HepG2 (cell line): ENCODE results near the gene CDKN3. TPM values are rescaled to one million over a fixed set of nuclear protein-coding genes. Genes with fewer than 3 reads are reported as not detected.

Experiments
- ATAC-seq: fragments of 200-7000 bp; cut with Tn5 transposase; 3 replicates; pipeline ENCODE4 v1.9.1; 2020; ENCODE audit warnings: mild to moderate bottlenecking, moderate library complexity
- BruUV-seq: library from RNA; stranded (reverse); fragments of 400-500 nt; replicated peaks from 2 replicates; lab custom pipeline; 2021; lab: Mats Ljungman, UMichigan
- CTCF ChIA-PET: fragments of 300-600 bp; formaldehyde crosslinking; extraction: SDS; loops from one replicate; lab custom pipeline; 2021; ENCODE audit warnings: low total read pairs, inconsistent platforms, low intra/inter-chr PET ratio; lab: Yijun Ruan, JAX
- POLR2A ChIA-PET: fragments of 350-600 bp; sonication (Branson Sonifier 250); formaldehyde crosslinking; loops from one replicate; lab custom pipeline; 2020; ENCODE audit warnings: antibody characterized with exemption, inconsistent platforms; lab: Yijun Ruan, JAX
- DNase-seq: peaks from one replicate; pipeline ENCODE4 v3.0.0-alpha.2; 2015; ENCODE audit warnings: low spot score
- FAIRE-seq: peaks from 3 replicates; lab custom pipeline; 2011; peaks lifted over from hg19 to GRCh38; lab: Jason Lieb, UNC
- H2AFZ ChIP-seq: one replicate; pipeline ENCODE4 v1.6.1; 2011; ENCODE audit warnings: low read length, inconsistent platforms
- H3K27ac ChIP-seq: fragments of 300-600 bp; 3 replicates; pipeline ENCODE4 v1.8.0; 2011; ENCODE audit warnings: mixed run types, mild to moderate bottlenecking, mixed read lengths, low read length, inconsistent platforms; ENCODE audit not compliant: insufficient read depth; ENCODE audit errors: extremely low read length
- H3K27me3 ChIP-seq, 2 experiments: fragments of 200-600 bp in 1 of 2; 2 replicates in 1 of 2; 3 replicates in 1 of 2; pipeline versions ENCODE4 v1.6.0 to v1.8.0; 2011; ENCODE audit warnings: low read length in 2 of 2, mild to moderate bottlenecking in 2 of 2, moderate library complexity in 2 of 2, inconsistent platforms in 1 of 2; ENCODE audit not compliant: insufficient read depth in 2 of 2, control insufficient read depth in 1 of 2
- H3K36me3 ChIP-seq, 2 experiments: fragments of 200-600 bp in 1 of 2; replicated peaks in 1 of 2; 2 replicates in 1 of 2; 3 replicates in 1 of 2; pipeline versions ENCODE4 v1.5.1 to v1.8.0; 2011; ENCODE audit warnings: low read length in 2 of 2, inconsistent platforms in 1 of 2; ENCODE audit not compliant: insufficient read depth in 2 of 2, control insufficient read depth in 1 of 2
- H3K4me1 ChIP-seq: 2 replicates; pipeline ENCODE4 v1.5.1; 2012; ENCODE audit warnings: low read length, inconsistent platforms; ENCODE audit not compliant: insufficient read depth
- H3K4me2 ChIP-seq: 2 replicates; pipeline ENCODE4 v1.6.0; 2011; ENCODE audit warnings: low read depth, low read length, inconsistent platforms
- H3K4me3 ChIP-seq, 3 experiments: fragments of 200-600 bp in 1 of 3; sonication (generic), shearing (Covaris generic) in 1 of 3; replicated peaks in 1 of 3; 2 replicates each; pipeline ENCODE4 v1.5.1; 2011 to 2016; ENCODE audit warnings: low read length in 3 of 3, inconsistent platforms in 2 of 3, low read depth in 2 of 3, mild to moderate bottlenecking in 2 of 3, control low read depth in 1 of 3, mixed read lengths in 1 of 3; ENCODE audit not compliant: insufficient read depth in 1 of 3
- H3K79me2 ChIP-seq: one replicate; pipeline ENCODE4 v1.6.1; 2011; ENCODE audit warnings: low read length, inconsistent platforms; ENCODE audit not compliant: insufficient read depth
- H3K9ac ChIP-seq: 2 replicates; pipeline ENCODE4 v1.6.0; 2011; ENCODE audit warnings: mild to moderate bottlenecking, low read depth, low read length, inconsistent platforms; ENCODE audit not compliant: insufficient read depth
- H3K9me3 ChIP-seq: 2 replicates; pipeline ENCODE4 v1.5.1; 2012; ENCODE audit warnings: mild to moderate bottlenecking, low read length
- H4K20me1 ChIP-seq: 2 replicates; pipeline ENCODE4 v1.6.0; 2011; ENCODE audit warnings: inconsistent platforms, mild to moderate bottlenecking, low read length, moderate library complexity; ENCODE audit not compliant: insufficient read depth
- ATAD3A ChIP-seq: sonication (generic); formaldehyde crosslinking; IDR thresholded peaks from 2 replicates; pipeline ENCODE4 v1.4.0; 2020; ENCODE audit warnings: missing genetic modification reagents
- ATF1 ChIP-seq: IDR thresholded peaks from 2 replicates; pipeline ENCODE4 v1.6.1; 2016; ENCODE audit warnings: mild to moderate bottlenecking, control low read depth
- CBX1 ChIP-seq: IDR thresholded peaks from one replicate; pipeline ENCODE4 v1.6.1; 2016; ENCODE audit warnings: antibody characterized with exemption, low read depth
- CENPT ChIP-seq: sonication (generic); formaldehyde crosslinking; IDR thresholded peaks from 2 replicates; pipeline ENCODE4 v1.8.0; 2022; ENCODE audit warnings: low read depth, mild to moderate bottlenecking, moderate library complexity, missing genetic modification reagents
- ELF4 ChIP-seq: sonication (generic); formaldehyde crosslinking; IDR thresholded peaks from 2 replicates; pipeline ENCODE4 v1.5.0; 2020; ENCODE audit warnings: missing genetic modification reagents, mild to moderate bottlenecking, moderate library complexity, borderline replicate concordance
- HDAC2 ChIP-seq: sonication (generic); formaldehyde crosslinking; IDR thresholded peaks from 2 replicates; pipeline ENCODE4 v1.4.0; 2020; ENCODE audit warnings: missing genetic modification reagents
- HOXA3 ChIP-seq: sonication (generic); formaldehyde crosslinking; IDR thresholded peaks from 2 replicates; pipeline ENCODE4 v1.5.0; 2020; ENCODE audit warnings: missing genetic modification reagents
- IKZF1 ChIP-seq: fragments of 450-650 bp; IDR thresholded peaks from 2 replicates; pipeline ENCODE4 v1.7.1; 2016
- NCOA2 ChIP-seq: sonication (generic); formaldehyde crosslinking; IDR thresholded peaks from 2 replicates; pipeline ENCODE4 v1.8.0; 2022; ENCODE audit warnings: inconsistent platforms
- SOX6 ChIP-seq, 2 experiments: fragments of 450-650 bp in 1 of 2; sonication (generic) in 1 of 2; formaldehyde crosslinking in 1 of 2; IDR thresholded peaks; 2 replicates each; pipeline versions ENCODE4 v1.4.0 to v1.6.1; 2017 to 2020; ENCODE audit warnings: antibody characterized with exemption in 1 of 2, mild to moderate bottlenecking in 1 of 2, missing genetic modification reagents in 1 of 2
- TAF1 ChIP-seq: sonication (generic); formaldehyde crosslinking; IDR thresholded peaks from 2 replicates; pipeline ENCODE4 v1.4.0; 2020; ENCODE audit warnings: missing genetic modification reagents
- TCF7L2 ChIP-seq: IDR thresholded peaks from 2 replicates; pipeline ENCODE4 v1.6.1; 2011; ENCODE audit warnings: mild to moderate bottlenecking, low read depth, low read length, moderate library complexity
- THAP11 ChIP-seq: IDR thresholded peaks from 2 replicates; pipeline ENCODE4 v1.6.1; 2016; ENCODE audit warnings: missing biosample characterization, missing genetic modification reagents
- ZMYM4 ChIP-seq: sonication (generic); formaldehyde crosslinking; IDR thresholded peaks from 2 replicates; pipeline ENCODE4 v1.8.1; 2023; ENCODE audit warnings: mild to moderate bottlenecking, missing genetic modification reagents
- ZNF234 ChIP-seq: sonication (generic); formaldehyde crosslinking; conservative IDR thresholded peaks from 2 replicates; pipeline ENCODE4 v1.5.1; 2020; ENCODE audit warnings: mild to moderate bottlenecking, missing genetic modification reagents
- ZNF329 ChIP-seq: sonication (generic); formaldehyde crosslinking; IDR thresholded peaks from 2 replicates; pipeline ENCODE4 v1.9.0; 2021; ENCODE audit warnings: low read depth, mild to moderate bottlenecking, missing genetic modification reagents
- ZNF530 ChIP-seq: sonication (generic); formaldehyde crosslinking; IDR thresholded peaks from 2 replicates; pipeline ENCODE4 v1.5.0; 2020; ENCODE audit warnings: low read depth, mild to moderate bottlenecking, missing genetic modification reagents
- ZNF768 ChIP-seq: sonication (generic); formaldehyde crosslinking; IDR thresholded peaks from 2 replicates; pipeline ENCODE4 v1.4.0; 2020; ENCODE audit warnings: missing genetic modification reagents
- WGBS: methylation state at CpG from one replicate; pipeline ENCODE4 v1.1.6; 2017; ENCODE audit warnings: low lambda C conversion rate; 5-methylcytosine and 5-hydroxymethylcytosine counted together
- in situ Hi-C: cut with HindIII; loops from 2 replicates; pipeline ENCODE4 v1.10.0; 2017; ENCODE audit warnings: low pct_unique_long_range_greater_than_20kb; ENCODE audit not compliant: extremely low pct_ligation_motif_present
- intact Hi-C: fragments of 100-400 bp; cut with micrococcal nuclease; formaldehyde crosslinking; loops from one replicate; pipeline ENCODE4 v1.10.0; 2022; ENCODE audit not compliant: unreplicated experiment
- polyA plus RNA-seq, 8 experiments: library from polyadenylated mRNA; depleted of rRNA in 3 of 8; stranded (reverse) in 7 of 8; unstranded in 1 of 8; fragments of >200 nt; fragmentation: Illumina TruSeq in 4 of 8; extraction: Trizol in 4 of 8; gene quantifications; 2 replicates each; pipeline versions ENCODE4 v1.2.1 to v1.2.3, GENCODE V29; 2011 to 2016; ENCODE audit warnings: low read depth in 4 of 8, missing spikeins in 1 of 8, mixed read lengths in 1 of 8; ENCODE audit not compliant: insufficient read depth in 1 of 8
- total RNA-seq, 5 experiments: library from RNA; depleted of rRNA; stranded (reverse); fragments of >200 nt; fragmentation: Illumina TruSeq; extraction: Trizol; gene quantifications; 2 replicates each; pipeline ENCODE4 v1.2.3, GENCODE V29; 2016; ENCODE audit warnings: low read depth in 1 of 5
- TF ChIP-seq, protein P1 (sequence below): sonication (generic); formaldehyde crosslinking; IDR thresholded peaks from 2 replicates; pipeline ENCODE4 v1.8.0; 2022; ENCODE audit warnings: missing genetic modification reagents, mild to moderate bottlenecking, inconsistent platforms, borderline replicate concordance
- TF ChIP-seq, protein P2 (sequence below): sonication (generic); formaldehyde crosslinking; IDR thresholded peaks from 2 replicates; pipeline ENCODE4 v1.4.0; 2020; ENCODE audit warnings: missing genetic modification reagents
- TF ChIP-seq, protein P3 (sequence below): IDR thresholded peaks from 2 replicates; pipeline ENCODE4 v1.6.1; 2016

The CDKN3 gene
- total and polyA plus RNA-seq, 2 of the 13 experiments (the other 11 are each of a cell fraction or from before 2014, with no cell fraction given), result 63.0 to 88.9 TPM

DNA sequence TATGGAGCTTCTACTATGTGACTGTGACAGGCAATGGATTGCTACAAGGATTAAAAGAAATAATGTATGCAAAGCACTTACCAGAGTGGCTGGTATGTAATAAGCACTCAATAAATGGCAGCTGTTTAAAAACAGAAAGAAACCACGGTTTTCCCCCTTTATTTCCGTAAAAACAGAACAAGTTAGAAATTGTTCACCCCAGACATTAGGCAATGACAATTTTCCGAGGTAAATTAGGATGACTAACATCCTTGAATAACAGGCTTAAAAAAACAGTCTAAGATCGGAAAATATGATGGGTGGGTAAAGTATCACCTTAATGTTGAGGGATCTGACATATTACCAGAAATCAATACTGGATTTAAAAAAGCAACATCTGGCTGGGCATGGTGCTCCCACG, 65.2 kb downstream of the CDKN3 start:
- H3K79me2 ChIP-seq, result no peaks in the 10 kb centered on the region
- no peak overlapping the region for H3K9ac ChIP-seq
- no TSS peak for BruUV-seq
- H3K9me3 ChIP-seq, result peaks cover 19% of the 10 kb centered on the region
- no peak overlapping the region for H3K4me3 ChIP-seq
- no peaks in the 10 kb centered on the region for H4K20me1 ChIP-seq
- no peaks in the 10 kb centered on the region for H3K27me3 ChIP-seq
- no peaks in the 10 kb centered on the region for H3K36me3 ChIP-seq
- H3K27ac ChIP-seq, result no peak overlapping the region
- no peak overlapping the region for H3K4me2 ChIP-seq
- H2AFZ ChIP-seq, result no peak overlapping the region
- intact Hi-C loops (no loop called here), in situ Hi-C loops (no loop called here)
- DNase-seq, result no peak
- WGBS, result 56% methylated on average over 5 of the region's 5 CpGs
- H3K4me1 ChIP-seq, result peaks cover 30% of the 10 kb centered on the region
- FAIRE-seq, result no peak
- ChIA-PET POLR2A (no interaction called here), CTCF (no interaction called here)
- ATAC-seq, result no peak
- TF ChIP-seq NCOA2 (CRISPR knock-in tag) (no peak), ATAD3A (CRISPR knock-in tag) (no peak)
- TF ChIP-seq, all 625 proteins: peak for 0

DNA sequence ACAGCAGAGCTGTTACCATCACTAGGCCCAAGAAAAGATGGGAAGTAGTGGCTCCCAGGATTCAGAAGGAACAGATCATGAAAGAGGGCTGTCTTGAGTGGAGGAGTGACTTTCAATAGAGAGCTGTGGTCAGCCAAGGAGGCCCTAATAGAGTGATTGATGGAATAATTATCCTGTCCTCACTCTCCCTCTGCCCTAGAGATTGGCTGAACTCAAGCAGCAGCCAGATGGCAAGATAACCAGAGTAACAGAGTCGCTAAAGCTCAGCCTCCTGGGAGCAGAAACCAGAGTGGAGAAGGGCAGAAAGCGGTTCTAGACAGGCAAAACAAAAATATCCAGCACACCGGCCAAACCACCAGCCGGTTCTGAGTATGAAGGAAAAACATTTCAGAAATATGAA, 68.8 kb downstream of the CDKN3 start:
- ATAC-seq (no peak; the same call in 2 of the 3 replicates), FAIRE-seq (no peak), DNase-seq (no peak)
- Histone ChIP-seq H3K9me3 (peaks cover 12% of the 10 kb centered on the region), H3K79me2 (no peaks in the 10 kb centered on the region), H3K4me2 (no peak overlapping the region), H3K27me3 (no peaks in the 10 kb centered on the region), H3K4me1 (peaks cover 13% of the 10 kb centered on the region; the same call in 1 of the 2 replicates), H3K36me3 (no peaks in the 10 kb centered on the region; a peak in 1 of 5 replicates), H2AFZ (no peak overlapping the region), H4K20me1 (no peaks in the 10 kb centered on the region), H3K4me3 (no peak overlapping the region), H3K27ac (no peak overlapping the region), H3K9ac (no peak overlapping the region)
- CTCF ChIA-PET, result no interaction called here
- 58% methylated on average over 4 of the region's 4 CpGs for WGBS
- BruUV-seq, result no TSS peak
- intact Hi-C loops (no loop called here), in situ Hi-C loops (no loop called here)
- POLR2A ChIA-PET, result no interaction called here
- TF ChIP-seq ZNF329 (CRISPR knock-in tag), result no peak
- no peak for TF ChIP-seq SOX6 (IDR thresholded peaks at IDR 0.05)
- TF ChIP-seq SOX6 (CRISPR knock-in tag; IDR thresholded peaks at IDR 0.05), result no peak
- no peak for TF ChIP-seq ELF4
- TF ChIP-seq THAP11, result no peak
- no peak for TF ChIP-seq ATF1 (CRISPR knock-in tag)
- TF ChIP-seq IKZF1, result no peak
- TF ChIP-seq CENPT (CRISPR knock-in tag), result no peak
- TF ChIP-seq CBX1, result no peak
- TF ChIP-seq ZNF234 (CRISPR knock-in tag), result no peak
- no peak for TF ChIP-seq ZMYM4
- no peak for TF ChIP-seq HDAC2 (CRISPR knock-in tag)
- TF ChIP-seq, protein P1, sequence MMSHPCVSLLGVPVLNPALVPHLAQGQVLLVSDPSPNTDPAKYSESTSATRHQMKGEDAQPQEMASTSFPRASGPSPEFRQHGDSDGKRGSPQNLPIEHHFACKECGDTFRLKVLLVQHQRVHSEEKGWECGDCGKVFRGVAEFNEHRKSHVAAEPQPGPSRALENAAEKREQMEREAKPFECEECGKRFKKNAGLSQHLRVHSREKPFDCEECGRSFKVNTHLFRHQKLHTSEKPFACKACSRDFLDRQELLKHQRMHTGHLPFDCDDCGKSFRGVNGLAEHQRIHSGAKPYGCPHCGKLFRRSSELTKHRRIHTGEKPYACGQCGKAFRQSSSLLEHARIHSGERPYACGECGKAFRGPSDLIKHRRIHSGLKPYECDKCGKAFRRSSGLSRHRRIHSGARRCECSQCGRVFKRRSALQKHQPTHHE (CRISPR knock-in tag), result no peak
- TF ChIP-seq ZNF530 (CRISPR knock-in tag), result no peak
- TF ChIP-seq TCF7L2, result no peak
- TF ChIP-seq, protein P2, sequence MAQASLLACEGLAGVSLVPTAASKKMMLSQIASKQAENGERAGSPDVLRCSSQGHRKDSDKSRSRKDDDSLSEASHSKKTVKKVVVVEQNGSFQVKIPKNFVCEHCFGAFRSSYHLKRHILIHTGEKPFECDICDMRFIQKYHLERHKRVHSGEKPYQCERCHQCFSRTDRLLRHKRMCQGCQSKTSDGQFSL (CRISPR knock-in tag), result no peak
- no peak for TF ChIP-seq ZNF768 (CRISPR knock-in tag)
- no peak for TF ChIP-seq TAF1 (CRISPR knock-in tag)
- no peak for TF ChIP-seq HOXA3 (CRISPR knock-in tag)
- TF ChIP-seq, protein P3, sequence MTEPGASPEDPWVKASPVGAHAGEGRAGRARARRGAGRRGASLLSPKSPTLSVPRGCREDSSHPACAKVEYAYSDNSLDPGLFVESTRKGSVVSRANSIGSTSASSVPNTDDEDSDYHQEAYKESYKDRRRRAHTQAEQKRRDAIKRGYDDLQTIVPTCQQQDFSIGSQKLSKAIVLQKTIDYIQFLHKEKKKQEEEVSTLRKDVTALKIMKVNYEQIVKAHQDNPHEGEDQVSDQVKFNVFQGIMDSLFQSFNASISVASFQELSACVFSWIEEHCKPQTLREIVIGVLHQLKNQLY (CRISPR knock-in tag), result no peak
